Endothelial cell (in vitro differentiated cells): ENCODE measurements around the gene AFAP1L1. TPM values are rescaled to one million over a fixed set of nuclear protein-coding genes. Genes with fewer than 3 reads are reported as not detected.

Experiments
- DNase-seq: peaks from one replicate; pipeline ENCODE4 v3.0.0; 2021; ENCODE audit warnings: low spot score
- H3K27ac Mint-ChIP-seq: one replicate; pipeline ENCODE4 v1.8.0; 2021; ENCODE audit warnings: mixed read lengths, inconsistent platforms; ENCODE audit not compliant: unreplicated experiment
- H3K27me3 Mint-ChIP-seq: one replicate; pipeline ENCODE4 v1.8.0; 2021; ENCODE audit warnings: mild to moderate bottlenecking, moderate library complexity, mixed read lengths, inconsistent platforms; ENCODE audit not compliant: unreplicated experiment
- H3K36me3 Mint-ChIP-seq: one replicate; pipeline ENCODE4 v1.8.0; 2021; ENCODE audit warnings: mild to moderate bottlenecking, low read depth, mixed read lengths, inconsistent platforms; ENCODE audit not compliant: unreplicated experiment
- H3K4me1 Mint-ChIP-seq: one replicate; pipeline ENCODE4 v1.8.0; 2021; ENCODE audit warnings: mild to moderate bottlenecking, mixed read lengths, inconsistent platforms; ENCODE audit not compliant: unreplicated experiment
- H3K4me3 Mint-ChIP-seq: one replicate; pipeline ENCODE4 v1.8.0; 2021; ENCODE audit warnings: mild to moderate bottlenecking, mixed read lengths, inconsistent platforms; ENCODE audit not compliant: unreplicated experiment
- H3K9me3 Mint-ChIP-seq: one replicate; pipeline ENCODE4 v1.8.0; 2021; ENCODE audit warnings: mixed read lengths, inconsistent platforms; ENCODE audit not compliant: unreplicated experiment
- total RNA-seq: library from RNA; stranded (reverse); fragmentation: NEBNext Ultra II Directional; extraction: Animal tissue kit (Norgen Biotek cat#: 25700); gene quantifications from one replicate; pipeline ENCODE4 v1.2.1, GENCODE V29; 2021; ENCODE audit not compliant: unreplicated experiment
- TF ChIP-seq, protein P1 (sequence below): fragments of 200-600 bp; sonication (generic); IDR thresholded peaks from one replicate; pipeline ENCODE4 v1.5.0; 2021; ENCODE audit warnings: antibody characterized with exemption; ENCODE audit not compliant: unreplicated experiment

The AFAP1L1 gene
- total RNA-seq, 1 donor from 2014 or later, result 393 TPM

DNA sequence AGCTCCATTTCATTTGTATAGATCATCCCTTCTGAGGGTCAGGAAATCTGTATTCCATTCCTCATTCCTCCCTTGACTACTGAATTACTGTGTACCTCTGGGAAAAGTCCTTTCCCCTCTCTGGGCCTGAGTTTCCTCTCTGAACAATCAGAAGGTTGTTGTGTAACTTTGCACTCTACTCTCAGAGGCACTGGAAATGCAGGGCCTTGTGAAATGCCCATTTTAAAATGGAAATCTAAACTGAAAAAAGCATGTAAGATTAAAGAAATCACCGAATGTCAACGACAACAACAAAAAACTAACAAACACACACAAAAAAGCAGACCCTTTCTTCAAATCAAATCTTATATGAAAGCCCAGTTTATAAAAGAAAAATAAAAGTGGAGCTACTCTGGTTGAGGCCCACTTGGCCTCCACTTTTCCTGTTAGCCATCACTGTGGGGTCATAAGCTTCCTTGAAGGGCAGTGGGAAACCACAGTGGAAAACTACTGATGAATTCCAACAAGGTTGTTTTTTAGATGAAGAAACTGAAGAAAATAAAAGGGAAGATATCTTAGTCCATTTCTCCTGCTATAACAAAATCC lies 52.1 kb downstream of the AFAP1L1 start:
- TF ChIP-seq, protein P1, sequence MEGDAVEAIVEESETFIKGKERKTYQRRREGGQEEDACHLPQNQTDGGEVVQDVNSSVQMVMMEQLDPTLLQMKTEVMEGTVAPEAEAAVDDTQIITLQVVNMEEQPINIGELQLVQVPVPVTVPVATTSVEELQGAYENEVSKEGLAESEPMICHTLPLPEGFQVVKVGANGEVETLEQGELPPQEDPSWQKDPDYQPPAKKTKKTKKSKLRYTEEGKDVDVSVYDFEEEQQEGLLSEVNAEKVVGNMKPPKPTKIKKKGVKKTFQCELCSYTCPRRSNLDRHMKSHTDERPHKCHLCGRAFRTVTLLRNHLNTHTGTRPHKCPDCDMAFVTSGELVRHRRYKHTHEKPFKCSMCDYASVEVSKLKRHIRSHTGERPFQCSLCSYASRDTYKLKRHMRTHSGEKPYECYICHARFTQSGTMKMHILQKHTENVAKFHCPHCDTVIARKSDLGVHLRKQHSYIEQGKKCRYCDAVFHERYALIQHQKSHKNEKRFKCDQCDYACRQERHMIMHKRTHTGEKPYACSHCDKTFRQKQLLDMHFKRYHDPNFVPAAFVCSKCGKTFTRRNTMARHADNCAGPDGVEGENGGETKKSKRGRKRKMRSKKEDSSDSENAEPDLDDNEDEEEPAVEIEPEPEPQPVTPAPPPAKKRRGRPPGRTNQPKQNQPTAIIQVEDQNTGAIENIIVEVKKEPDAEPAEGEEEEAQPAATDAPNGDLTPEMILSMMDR, result no peak
- Mint-ChIP-seq H3K4me3 (no peak overlapping the region), H3K27ac (peak overlapping the region; percentile 48), H3K36me3 (peaks cover 52% of the 10 kb centered on the region), H3K27me3 (peaks cover 7% of the 10 kb centered on the region), H3K9me3 (no peaks in the 10 kb centered on the region), H3K4me1 (peaks cover 25% of the 10 kb centered on the region)
- no peak for DNase-seq

DNA sequence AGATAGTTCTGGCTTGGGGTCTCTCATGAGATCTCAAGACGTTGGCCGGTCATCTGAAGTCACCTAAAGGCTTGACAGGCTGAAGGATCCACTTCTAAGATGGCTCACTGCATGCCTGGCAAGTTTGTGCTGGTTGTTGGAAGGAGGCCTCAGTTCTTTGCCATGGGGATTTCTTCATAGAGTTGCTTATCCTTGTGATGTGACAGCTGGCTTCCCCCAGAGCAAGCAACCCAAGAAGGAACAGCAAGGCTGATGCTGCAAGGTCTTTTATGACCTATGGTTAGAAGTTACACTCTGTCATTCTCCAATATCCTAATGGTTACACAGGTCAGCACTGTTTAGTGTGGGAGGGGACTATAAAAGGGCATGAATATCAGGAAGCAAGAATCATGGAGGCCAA lies 53.0 kb downstream of the AFAP1L1 start:
- TF ChIP-seq, protein P1, result no peak
- no peaks in the 10 kb centered on the region for H3K9me3 Mint-ChIP-seq
- H3K27me3 Mint-ChIP-seq, result peaks cover 6% of the 10 kb centered on the region
- no peak overlapping the region for H3K4me3 Mint-ChIP-seq
- H3K4me1 Mint-ChIP-seq, result peaks cover 25% of the 10 kb centered on the region
- no peak for DNase-seq
- H3K36me3 Mint-ChIP-seq, result peaks cover 53% of the 10 kb centered on the region
- H3K27ac Mint-ChIP-seq, result no peak overlapping the region

DNA sequence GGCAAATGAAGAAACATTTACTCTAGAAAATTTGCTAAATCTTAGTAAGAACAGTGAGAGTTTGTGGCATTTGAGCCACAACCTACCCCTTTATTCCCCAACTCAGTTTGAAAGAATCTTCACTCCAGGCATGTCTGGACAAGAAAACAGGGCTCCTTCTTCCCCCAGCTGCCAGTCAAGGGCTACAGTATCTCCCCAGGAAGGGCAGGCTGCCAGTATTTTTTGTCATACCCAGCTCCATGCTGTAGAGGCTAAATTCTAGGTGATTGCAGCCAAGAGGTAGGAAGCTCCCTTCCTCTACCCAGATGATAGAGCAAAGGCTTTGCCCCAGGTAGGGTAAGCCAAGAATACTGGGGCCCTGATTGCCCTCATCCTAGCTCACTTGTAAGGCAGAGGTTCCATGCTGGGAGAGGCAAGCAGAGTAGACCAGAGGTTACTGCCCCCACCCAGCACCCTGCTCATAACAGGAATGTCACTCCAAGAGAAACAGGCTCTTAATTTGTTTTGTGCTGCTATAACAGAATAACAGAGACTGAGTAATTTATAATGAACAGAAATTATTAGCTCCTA lies 53.6 kb downstream of the AFAP1L1 start:
- H3K4me1 Mint-ChIP-seq, result peaks cover 21% of the 10 kb centered on the region
- peaks cover 3% of the 10 kb centered on the region for H3K27me3 Mint-ChIP-seq
- H3K36me3 Mint-ChIP-seq, result peaks cover 53% of the 10 kb centered on the region
- H3K4me3 Mint-ChIP-seq, result no peak overlapping the region
- H3K27ac Mint-ChIP-seq, result no peak overlapping the region
- DNase-seq, result no peak
- H3K9me3 Mint-ChIP-seq, result no peaks in the 10 kb centered on the region
- TF ChIP-seq, protein P1, result no peak

DNA sequence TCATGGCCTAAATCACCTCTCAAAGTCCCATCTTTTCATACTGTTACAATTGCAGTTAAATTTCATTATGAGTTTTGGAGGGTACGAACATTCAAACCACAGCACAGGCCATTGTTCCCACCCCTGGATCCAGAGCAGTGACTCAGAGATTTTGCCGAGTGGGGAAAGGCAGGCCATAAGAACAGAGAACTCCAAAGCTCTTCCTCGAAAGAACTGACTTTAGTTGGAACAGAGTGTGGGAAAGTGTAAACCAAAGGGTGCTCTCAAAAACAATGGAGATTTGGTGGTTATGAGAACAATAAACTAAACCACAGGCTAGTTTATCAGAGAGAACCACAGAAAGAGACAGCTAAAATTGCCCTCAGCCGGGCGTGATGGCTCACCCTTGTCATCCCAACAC lies 54.2 kb downstream of the AFAP1L1 start:
- no peak overlapping the region for H3K27ac Mint-ChIP-seq
- DNase-seq, result no peak
- peaks cover 54% of the 10 kb centered on the region for H3K36me3 Mint-ChIP-seq
- H3K4me1 Mint-ChIP-seq, result peaks cover 18% of the 10 kb centered on the region
- H3K27me3 Mint-ChIP-seq, result no peaks in the 10 kb centered on the region
- H3K9me3 Mint-ChIP-seq, result no peaks in the 10 kb centered on the region
- peak overlapping the region; percentile 47 for H3K4me3 Mint-ChIP-seq
- TF ChIP-seq, protein P1, result no peak

DNA sequence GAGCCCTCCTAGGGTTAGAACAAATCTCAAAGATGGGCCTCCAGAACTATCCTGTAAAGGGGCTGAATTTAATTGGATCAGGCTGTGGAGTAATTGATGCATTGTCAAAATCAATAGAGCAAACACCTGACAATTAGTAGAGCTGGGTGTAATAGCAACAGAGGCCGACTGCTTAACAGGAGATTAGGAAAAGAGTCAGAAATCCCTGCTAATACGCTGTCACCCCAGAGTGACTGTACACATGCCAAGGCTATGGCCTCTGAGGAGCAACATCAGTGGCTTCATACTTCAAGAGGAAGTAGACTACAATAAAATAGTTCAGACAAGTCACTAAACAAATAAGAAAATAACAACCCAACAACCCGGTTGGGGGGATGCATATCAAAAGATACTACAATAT lies 55.0 kb downstream of the AFAP1L1 start:
- TF ChIP-seq, protein P1, result no peak
- H3K27ac Mint-ChIP-seq, result no peak overlapping the region
- H3K4me1 Mint-ChIP-seq, result peaks cover 19% of the 10 kb centered on the region
- H3K27me3 Mint-ChIP-seq, result peaks cover 2% of the 10 kb centered on the region
- H3K9me3 Mint-ChIP-seq, result no peaks in the 10 kb centered on the region
- no peak overlapping the region for H3K4me3 Mint-ChIP-seq
- no peak for DNase-seq
- peaks cover 56% of the 10 kb centered on the region for H3K36me3 Mint-ChIP-seq
